ENCODE measurements around the gene INPP4A. TPM values are rescaled to one million over a fixed set of nuclear protein-coding genes. Genes with fewer than 3 reads are reported as not detected.

Gene INPP4A
- total and polyA plus RNA-seq, 9 of the 15 experiments (the other 6 are each of a cell fraction or from before 2014, with no cell fraction given): 1.8 to 15.7 (median 8.3) TPM

GRCh38 chr2:98445683-98446581 lies 1.3 kb downstream of the INPP4A start (continued):
- no peak for TF ChIP-seq E2F5 (CRISPR knock-in tag; IDR thresholded peaks at IDR 0.05)
- TF ChIP-seq POU5F1 (IDR thresholded peaks at IDR 0.05; ENCODE audit: borderline replicate concordance, low read depth, low read length, partially characterized antibody): no peak
- no peak for TF ChIP-seq ELK3 (CRISPR knock-in tag; IDR thresholded peaks at IDR 0.05)
- TF ChIP-seq SMARCA5 (IDR thresholded peaks at IDR 0.05): no peak
- no peak for TF ChIP-seq SNRNP70 (optimal IDR thresholded peaks at IDR 0.05; ENCODE audit: low read depth, low read length)
- no peak for TF ChIP-seq HSF4 (CRISPR knock-in tag; IDR thresholded peaks at IDR 0.05; ENCODE audit: borderline replicate concordance)
- no peak for TF ChIP-seq OTX1 (CRISPR knock-in tag; IDR thresholded peaks at IDR 0.05)
- TF ChIP-seq, protein P1, sequence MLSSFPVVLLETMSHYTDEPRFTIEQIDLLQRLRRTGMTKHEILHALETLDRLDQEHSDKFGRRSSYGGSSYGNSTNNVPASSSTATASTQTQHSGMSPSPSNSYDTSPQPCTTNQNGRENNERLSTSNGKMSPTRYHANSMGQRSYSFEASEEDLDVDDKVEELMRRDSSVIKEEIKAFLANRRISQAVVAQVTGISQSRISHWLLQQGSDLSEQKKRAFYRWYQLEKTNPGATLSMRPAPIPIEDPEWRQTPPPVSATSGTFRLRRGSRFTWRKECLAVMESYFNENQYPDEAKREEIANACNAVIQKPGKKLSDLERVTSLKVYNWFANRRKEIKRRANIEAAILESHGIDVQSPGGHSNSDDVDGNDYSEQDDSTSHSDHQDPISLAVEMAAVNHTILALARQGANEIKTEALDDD (IDR thresholded peaks at IDR 0.05): no peak
- no peak for TF ChIP-seq ZBED1 (IDR thresholded peaks at IDR 0.05)
- no peak for TF ChIP-seq ELF4 (CRISPR knock-in tag; IDR thresholded peaks at IDR 0.05)
- TF ChIP-seq, protein P2, sequence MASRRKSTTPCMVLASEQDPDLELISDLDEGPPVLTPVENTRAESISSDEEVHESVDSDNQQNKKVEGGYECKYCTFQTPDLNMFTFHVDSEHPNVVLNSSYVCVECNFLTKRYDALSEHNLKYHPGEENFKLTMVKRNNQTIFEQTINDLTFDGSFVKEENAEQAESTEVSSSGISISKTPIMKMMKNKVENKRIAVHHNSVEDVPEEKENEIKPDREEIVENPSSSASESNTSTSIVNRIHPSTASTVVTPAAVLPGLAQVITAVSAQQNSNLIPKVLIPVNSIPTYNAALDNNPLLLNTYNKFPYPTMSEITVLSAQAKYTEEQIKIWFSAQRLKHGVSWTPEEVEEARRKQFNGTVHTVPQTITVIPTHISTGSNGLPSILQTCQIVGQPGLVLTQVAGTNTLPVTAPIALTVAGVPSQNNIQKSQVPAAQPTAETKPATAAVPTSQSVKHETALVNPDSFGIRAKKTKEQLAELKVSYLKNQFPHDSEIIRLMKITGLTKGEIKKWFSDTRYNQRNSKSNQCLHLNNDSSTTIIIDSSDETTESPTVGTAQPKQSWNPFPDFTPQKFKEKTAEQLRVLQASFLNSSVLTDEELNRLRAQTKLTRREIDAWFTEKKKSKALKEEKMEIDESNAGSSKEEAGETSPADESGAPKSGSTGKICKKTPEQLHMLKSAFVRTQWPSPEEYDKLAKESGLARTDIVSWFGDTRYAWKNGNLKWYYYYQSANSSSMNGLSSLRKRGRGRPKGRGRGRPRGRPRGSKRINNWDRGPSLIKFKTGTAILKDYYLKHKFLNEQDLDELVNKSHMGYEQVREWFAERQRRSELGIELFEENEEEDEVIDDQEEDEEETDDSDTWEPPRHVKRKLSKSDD (conservative IDR thresholded peaks at IDR 0.05; ENCODE audit: low read length): no peak
- no peak for TF ChIP-seq TAL1 (IDR thresholded peaks at IDR 0.05)
- TF ChIP-seq, protein P3, sequence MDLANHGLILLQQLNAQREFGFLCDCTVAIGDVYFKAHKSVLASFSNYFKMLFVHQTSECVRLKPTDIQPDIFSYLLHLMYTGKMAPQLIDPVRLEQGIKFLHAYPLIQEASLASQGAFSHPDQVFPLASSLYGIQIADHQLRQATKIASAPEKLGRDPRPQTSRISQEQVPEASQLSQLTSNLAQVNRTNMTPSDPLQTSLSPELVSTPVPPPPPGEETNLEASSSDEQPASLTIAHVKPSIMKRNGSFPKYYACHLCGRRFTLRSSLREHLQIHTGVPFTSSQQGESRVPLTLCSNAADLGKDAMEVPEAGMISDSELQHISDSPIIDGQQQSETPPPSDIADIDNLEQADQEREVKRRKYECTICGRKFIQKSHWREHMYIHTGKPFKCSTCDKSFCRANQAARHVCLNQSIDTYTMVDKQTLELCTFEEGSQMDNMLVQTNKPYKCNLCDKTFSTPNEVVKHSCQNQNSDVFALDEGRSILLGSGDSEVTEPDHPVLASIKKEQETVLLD (IDR thresholded peaks at IDR 0.05): 0 out of 2 replicates have a peak, but pooled peaks have one; percentile 48
- no peak for TF ChIP-seq MTF1 (CRISPR knock-in tag; IDR thresholded peaks at IDR 0.05; ENCODE audit: borderline replicate concordance)
- no peak for TF ChIP-seq ZZZ3 (IDR thresholded peaks at IDR 0.05)
- TF ChIP-seq RAD21 (CRISPR knock-in tag; conservative IDR thresholded peaks at IDR 0.05 in 1 of 2, IDR thresholded peaks at IDR 0.05 in 1 of 2): no peak
- no peak for TF ChIP-seq USF2 (CRISPR knock-in tag; IDR thresholded peaks at IDR 0.05)
